NCI-H2196 treated with DMSO at 0.1 percent for 48 hours (cell line): ENCODE results near the gene CALCOCO1.
"Not testable (repeated sequence)": the region's sequence is repeated elsewhere in the genome, so short reads cannot be mapped to it uniquely, and the experiment has no call there.

Experiments used
- DNase-seq: peaks from one replicate; lab custom pipeline; 2025; ENCODE audit not compliant: unreplicated experiment; lab: John Stamatoyannopoulos, UW

Gene CALCOCO1, protein sequence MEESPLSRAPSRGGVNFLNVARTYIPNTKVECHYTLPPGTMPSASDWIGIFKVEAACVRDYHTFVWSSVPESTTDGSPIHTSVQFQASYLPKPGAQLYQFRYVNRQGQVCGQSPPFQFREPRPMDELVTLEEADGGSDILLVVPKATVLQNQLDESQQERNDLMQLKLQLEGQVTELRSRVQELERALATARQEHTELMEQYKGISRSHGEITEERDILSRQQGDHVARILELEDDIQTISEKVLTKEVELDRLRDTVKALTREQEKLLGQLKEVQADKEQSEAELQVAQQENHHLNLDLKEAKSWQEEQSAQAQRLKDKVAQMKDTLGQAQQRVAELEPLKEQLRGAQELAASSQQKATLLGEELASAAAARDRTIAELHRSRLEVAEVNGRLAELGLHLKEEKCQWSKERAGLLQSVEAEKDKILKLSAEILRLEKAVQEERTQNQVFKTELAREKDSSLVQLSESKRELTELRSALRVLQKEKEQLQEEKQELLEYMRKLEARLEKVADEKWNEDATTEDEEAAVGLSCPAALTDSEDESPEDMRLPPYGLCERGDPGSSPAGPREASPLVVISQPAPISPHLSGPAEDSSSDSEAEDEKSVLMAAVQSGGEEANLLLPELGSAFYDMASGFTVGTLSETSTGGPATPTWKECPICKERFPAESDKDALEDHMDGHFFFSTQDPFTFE

DNA sequence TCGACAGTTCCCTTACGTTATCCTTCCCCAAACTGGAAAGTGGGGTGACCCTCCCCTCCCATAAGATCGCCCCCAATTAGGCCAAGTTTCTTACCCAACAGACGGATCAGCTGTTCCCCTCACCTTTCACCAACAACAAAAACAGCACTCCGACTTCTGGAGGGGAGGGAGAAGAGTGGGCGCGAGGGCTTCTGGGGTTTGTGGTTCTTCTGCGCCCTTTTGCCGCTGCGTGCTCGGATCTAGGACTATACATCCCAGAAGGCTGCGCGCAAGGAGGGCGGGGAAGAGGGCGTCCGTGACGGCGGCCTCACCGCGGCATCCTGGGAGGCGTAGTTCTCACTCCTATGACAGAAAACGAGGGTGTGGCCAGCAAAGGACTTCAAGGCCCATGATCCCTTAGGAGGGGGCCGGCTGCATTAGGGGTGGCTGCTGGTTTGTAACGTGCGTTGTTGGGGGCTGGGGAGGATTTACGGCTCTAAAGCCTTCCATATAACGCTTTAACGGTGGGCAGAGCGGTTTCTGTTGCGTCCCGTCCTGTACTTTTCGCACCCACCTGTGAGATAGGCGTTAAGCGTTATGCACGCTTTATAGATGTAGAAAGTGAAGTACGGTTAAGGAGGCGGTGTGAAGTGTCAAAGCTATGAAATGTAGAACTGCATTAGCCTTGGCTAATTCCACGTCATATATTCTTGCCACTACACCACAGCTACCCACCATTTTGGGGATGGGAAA is at the start of gene CALCOCO1:
Gene CALCOCO1, minus strand, starts transcription at position 143 of the 732 bp plus-strand sequence. CDS start 2,210 bp downstream, outside the sequence.
- DNase-seq = peak; percentile 97

DNA sequence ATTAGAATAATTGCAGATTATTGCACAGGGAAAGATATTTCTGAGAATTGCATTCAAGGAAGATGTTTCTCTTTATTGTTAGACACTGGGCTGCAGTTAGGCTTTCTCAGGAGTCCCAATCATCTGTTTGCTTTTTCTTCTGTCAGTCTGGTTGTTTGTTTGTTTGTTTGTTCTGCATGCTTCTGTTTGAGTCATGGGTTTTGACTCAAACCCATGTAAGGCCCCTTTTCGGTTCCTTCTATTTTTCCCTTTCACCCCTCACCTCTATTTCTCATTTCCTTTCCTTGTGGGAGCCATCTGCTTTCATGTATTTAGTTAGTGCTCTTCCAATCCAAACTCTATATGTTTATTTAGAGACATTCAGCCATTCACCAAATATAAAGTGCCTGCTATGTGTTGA is 49.6 kb upstream of the CALCOCO1 start:
- DNase-seq = no peak

DNA sequence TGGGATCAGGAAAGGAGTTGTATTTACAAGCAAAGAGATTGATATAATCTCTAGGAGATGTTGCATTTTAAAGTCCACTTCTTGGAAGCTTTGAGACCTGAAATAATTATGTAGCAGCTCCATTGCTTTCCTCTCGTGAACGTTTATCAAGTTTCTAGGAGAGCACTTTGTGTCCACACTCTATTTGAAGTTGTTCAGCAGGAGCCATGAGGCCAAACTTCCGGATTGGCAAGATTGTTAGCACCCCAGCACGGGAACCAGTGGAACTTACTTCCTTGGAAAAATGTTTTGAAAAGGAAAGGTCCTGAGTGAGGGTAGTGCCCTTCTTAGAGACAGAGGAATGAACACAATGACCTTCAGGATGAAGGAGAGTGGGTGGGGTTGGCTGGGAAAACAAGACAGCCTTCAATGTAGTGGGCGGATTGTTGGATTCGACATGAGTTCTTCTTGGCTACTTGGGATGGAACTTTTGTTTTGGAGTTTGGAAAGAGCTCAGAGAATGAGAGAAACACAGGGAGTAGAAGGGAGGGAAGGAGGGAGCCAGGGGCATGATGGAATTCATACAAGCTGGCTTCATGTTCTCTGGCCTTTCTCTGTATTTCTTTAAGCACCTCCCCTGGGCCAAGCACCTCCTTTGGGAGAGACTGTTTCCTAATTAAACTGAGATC is 48.4 kb upstream of the CALCOCO1 start:
- DNase-seq = no peak

DNA sequence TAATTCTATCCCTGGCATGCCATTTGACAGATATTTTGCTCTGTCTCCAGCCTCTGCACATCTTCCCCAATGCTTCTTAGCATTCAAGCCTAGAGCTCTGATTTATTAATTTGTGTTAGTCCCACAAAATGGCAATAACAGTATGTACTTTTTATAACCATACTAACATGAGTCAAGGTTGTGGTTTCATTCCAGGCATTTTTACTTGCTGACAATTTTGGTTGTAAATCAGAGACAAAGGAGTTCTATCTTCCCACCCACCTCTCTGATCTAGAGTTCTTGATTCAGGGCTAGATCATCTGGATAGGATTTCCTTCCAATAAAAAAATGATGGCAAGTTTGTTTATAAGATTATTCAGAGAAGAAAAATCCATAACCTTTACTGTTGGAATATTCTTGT is 43.0 kb upstream of the CALCOCO1 start:
- no peak for DNase-seq

DNA sequence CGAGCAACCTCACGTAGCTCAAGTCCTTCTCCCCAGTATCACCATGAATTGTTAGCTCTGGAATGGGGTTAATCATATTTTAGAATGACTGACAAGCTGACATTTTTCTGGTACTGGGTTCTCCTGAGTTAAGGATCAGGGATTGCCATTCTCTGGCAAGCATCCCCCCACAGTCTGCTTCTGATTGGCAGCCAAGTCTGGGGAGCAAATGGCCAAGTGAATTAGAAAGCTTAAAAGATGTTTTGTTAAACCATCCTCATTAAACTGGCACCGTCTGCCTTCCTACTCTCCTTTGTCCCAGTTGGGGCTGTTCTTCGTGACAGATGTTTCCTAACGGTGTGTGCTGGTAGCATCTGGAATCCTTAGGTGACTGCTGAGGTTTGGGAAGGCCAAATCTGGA is 41.7 kb upstream of the CALCOCO1 start:
- no peak for DNase-seq

DNA sequence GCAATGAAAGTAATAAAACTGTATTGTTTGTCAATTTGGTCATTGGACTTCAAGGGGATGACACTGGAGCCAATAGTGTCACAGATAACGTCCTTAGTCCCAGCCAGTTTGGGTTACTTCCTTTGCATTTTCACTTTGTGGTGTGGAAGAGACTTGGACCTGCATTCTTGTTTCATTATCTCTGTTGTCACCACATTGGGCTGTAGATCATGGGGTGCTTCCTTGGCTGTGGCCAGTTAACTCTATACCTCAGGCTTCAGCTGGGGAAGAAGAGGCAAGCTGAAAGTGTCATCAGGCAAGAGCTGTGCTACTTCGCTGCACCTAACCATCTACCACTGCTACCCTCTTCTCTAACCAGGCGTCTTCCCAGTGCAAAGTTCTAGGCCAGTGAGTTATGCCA is 39.6 kb upstream of the CALCOCO1 start:
- DNase-seq = no peak

DNA sequence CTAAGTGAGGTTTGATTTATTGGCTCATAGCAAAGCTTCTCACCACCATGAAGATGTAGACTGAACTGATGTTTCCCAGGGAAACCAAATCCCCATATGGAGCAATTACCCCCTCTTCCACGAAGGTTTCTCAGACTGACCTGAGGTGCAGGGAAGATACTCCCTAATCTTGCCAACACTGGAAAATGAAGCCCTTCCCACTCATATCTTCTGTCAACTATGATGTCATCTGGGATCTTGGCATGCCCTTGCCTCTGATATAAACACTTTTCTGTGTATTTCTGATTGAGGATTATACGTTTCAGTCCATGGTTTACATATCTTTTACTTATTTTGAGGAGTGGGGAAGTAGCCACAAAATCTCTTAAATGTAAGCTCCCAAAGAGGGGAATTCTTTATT is 38.6 kb upstream of the CALCOCO1 start:
- DNase-seq = no peak

DNA sequence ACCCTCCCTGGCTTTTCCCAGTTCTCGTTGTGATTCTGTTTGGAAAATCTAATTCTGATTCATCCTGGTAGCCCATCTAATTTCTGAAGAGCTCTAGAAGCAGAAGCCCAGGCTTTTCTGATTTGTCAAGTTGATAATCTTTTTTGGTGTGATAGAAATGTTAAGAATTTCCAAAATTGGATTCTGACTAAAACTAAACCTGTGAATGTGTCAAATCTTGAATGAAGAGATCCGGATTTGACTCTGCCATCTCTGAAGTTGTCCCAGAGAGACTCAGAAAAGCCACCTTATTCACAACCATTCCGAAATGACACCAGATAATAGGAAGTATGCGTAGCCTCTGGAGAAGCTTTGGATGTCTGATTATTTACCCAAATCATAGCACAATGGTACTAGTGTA is 37.4 kb upstream of the CALCOCO1 start:
- DNase-seq = no peak

DNA sequence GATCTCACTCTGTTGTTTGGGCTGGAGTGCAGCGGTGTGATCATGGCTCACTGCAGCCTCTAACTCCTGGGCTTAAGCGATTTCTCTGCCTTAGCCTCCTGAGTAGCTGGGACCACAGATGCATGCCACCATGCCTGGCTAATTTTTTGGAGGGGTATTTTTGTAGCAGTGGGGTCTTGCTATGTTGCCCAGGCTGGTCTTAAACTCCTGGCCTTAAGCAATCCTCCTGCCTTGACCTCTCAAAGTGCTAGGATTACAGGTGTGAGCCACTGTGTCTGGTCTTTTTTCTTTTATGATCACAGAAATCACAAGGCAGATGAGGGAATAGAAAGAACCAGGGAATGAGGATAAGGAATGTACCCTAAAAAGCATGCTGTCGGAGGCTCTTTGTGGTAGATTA is 35.5 kb upstream of the CALCOCO1 start:
- DNase-seq = not testable (repeated sequence)

DNA sequence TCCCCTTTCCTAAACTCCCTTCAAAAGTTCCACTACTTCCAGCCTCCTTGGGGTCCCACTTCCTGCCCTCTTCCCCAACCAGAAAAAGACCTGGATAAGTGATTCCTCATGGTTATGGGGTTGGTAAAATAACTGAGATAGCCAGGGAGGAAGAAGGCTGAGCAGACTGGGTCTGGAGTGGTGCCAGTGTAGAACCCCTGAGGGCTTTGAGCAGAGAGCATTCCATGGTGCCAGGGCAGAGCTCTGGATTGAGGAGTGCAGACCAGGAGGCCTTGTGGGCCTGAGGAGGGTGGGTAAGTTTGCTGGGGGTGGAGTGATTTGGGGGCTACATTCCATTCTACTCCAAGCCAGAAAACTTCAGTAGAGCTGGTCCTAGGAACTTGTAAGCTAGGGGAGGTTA is 34.1 kb upstream of the CALCOCO1 start:
- DNase-seq = no peak

DNA sequence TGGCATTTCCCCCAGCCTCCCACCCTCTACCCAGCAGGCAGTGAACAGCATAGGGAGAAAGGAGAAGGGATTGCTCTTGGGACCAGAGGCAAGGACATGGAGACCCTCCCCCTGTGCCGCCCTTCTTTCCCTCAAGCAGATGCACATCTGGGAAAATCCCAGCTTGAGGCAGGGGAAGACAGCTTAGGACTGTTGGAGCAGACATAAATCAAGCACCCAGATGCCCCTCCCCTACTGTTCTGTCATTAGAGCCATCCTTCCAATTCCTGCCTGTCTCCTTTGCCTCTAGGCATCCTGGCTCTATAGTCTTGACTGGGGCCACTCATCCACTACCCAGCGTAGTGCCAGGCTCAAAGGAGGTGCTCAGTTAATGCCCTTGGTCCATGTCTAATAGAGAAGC is 32.0 kb upstream of the CALCOCO1 start:
- no peak for DNase-seq

DNA sequence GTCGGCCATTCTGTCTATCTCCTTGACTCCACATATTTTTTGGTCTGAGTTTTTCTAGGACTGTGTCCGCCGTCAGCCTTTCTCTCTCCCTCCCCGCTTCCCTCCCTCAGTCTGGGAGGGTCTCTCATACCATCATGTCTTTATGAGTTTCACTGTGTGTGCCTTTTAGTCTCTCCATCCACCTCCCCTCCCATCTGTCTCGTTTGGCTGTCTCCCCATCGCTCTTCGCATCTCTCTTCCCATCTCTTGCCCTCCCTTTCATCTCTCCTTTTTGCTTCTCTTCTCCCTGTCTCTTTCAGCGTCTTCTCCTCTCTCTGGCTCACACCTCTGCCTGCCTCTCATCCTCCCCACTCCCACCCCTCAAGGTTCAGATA is 31.5 kb upstream of the CALCOCO1 start:
- DNase-seq = no peak

DNA sequence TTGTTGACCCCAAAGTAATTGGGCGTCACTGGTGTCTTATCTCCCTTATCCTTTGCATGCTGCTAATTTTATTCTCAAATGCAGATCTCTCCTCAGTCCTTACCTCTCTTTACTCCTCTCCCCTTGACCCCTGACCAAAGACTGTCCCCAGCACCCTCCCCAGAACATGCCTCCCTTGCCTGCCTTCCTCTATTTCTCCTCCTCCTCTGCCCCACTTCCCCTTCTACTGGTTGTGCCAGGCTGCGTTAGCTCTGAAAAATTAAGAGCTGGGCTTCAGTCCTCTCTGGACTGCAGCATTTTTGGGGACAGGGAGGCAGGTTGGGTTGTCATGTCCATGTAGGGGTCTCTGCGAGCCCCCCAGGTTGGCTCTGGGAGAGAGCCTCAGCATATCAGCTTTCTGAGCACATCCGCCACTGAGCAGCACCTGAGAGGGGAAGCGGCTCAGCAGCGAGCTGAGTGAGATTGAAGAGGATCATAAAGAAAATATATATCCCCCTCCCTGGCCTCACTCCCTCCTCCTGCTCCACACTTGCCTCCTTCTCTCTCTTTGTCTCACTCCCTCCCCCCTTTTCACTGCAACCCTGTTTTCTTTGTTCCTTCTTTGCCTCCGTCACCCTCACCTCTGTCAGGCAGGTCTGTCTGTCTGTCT is 31.0 kb upstream of the CALCOCO1 start:
- DNase-seq = no peak

DNA sequence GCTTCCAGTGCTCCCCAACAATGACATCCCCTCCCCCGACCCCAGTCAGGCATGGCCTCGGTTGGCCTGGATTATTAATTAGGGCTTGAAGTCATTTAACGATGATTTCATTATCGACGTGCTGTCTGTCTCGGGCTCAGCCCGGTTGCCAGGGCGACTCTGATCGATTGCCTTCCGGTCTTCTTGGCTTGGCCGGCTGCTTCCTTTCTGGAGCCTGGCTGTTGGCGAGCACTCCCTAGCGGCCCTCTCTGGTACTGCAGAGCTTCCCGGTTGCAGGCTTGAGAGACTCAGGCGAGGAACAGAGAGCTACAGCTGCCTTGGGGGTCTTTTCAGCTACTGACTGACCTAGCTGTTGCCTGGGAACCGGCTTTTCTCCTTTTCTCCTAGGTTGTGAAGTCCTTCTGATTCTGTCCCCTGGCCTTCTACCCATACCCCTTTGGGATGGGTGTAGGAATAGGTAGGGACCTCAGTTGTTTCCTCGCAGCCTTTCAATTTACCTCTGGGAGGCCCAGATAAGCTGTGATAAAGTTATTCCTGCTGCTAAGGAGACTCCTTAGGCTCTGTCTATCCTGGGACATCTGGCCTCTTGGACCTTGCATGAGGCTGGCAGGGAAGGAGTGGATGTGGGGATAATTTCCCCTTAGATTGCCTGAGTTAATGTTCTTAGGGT is 30.0 kb upstream of the CALCOCO1 start:
- peak; percentile 30 for DNase-seq

DNA sequence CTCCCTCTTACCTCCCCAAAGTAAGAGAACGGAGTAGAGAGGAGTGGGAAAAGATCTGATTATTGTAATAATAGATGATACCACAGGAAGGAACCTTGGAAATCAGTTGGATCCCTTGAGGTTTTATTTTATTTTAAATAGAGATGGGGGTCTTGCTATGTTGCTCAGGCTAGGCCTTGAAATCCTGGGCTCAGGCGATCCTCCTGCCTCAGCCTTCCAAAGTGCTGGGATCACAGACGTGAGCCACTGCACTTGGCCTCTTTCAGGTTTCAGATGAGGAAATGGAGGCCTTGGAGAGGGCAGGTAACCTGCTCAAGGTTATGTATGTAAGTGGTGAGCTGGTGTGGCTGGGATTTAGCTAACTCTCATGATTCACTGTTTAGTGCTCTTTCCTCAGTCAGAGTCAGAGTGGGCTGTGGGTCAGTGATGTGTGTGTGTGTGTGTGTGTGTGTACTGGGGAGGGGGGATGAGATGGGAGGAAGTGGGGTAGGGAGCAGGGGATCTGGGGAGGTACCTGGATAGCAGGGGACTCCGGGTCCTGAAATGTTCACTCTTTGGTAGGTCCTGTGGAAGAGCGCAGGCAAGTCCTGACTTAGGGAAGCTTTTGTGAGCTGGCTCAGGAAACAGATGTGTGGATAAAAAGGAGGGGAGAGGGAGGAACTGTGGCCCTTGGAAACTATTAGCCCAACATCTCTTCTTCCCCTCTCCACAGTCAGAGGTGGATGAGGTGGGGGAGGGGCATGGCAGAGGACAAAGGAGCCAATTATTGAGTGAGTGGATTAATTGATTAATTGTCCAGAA is 29.2 kb upstream of the CALCOCO1 start:
- no peak for DNase-seq

DNA sequence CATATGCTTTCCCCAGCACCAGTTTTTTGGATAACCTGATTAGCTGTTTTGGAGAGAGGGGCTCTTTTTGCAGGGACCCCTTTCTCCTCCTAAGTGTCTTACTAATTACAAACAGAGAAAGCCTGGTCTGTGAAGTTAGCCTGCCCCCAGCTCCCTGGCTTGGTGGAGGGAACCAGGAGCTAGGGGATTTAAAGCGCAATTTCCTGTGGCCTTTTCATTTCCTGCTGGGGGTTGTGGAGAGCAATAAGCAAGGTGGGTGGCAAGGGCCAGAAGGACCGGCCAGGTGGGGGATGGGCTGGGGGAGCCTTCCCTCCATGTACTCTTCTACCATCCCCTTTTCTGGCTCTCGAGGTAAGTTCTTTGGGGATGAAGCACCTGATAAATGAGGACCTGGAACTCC is 28.6 kb upstream of the CALCOCO1 start:
- no peak for DNase-seq

DNA sequence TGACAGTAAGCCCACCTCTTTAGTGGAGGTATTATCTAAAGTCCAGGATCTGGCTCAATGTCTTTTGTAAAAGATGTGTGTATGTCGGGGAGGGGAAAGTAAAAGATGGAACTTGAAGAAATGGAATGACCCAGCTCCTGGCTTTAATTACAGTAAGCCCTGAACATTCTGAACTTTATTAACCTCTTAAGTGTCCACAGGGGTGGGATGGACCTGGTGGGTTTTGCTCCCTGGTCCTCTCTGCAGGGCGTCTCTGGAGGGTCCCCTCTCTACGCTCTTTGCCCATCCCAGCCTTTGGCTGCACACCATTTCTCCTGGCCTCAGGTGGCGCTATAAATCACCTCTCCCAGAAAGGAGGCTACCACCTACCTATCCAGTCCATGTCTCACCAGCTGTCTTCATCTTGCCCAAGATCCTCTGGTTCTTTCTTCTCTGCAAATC is 28.2 kb upstream of the CALCOCO1 start:
- no peak for DNase-seq

DNA sequence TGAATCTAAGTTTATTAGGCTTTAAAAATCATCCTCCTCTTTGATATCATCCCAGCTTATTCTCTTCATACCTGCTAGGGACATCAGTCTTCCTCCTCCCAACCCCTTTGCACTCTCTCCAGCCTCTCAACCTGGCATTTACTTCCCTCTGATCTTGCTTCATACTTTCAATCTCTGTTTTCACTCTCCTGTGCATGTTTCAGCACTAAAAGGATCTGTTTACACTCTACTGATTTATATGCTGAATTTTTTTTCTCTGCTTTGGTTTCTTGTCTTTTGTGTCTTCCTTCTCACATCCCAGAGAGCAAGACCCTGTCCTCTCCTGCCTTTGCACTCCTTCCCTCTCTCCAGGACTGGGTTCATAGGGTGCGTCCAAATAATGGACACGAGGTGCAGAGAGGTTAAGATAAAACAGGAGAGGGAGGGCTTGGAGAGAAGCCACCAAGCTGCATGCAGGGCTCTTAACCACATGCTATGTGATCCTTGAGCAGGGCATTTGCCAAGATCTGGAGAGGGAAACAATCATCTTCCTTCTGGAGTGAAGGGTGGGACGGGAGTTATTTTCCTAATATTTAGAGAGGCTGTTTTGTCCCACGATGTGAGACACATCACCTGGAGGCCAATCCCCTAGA is 27.5 kb upstream of the CALCOCO1 start:
- no peak for DNase-seq

DNA sequence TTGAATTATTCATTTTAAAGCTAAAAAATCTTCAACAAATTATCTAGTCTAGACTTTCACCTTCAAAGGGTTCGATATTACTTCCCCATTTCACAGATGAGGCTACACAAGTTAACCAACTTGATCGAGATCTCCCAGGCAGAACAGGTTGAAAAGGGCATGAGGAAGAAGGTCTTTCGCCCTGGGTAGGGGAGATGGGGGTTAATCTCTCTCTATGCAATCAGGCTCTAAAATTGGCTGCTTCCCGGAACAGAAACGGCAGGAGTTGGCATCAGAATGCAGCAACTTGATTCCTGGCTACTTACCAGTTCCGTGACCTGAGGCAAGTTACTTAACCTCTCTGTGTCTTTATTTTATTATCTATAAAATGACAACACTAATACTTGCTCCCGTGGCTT is 26.9 kb upstream of the CALCOCO1 start:
- DNase-seq = no peak
